Cardiac muscle cell (in vitro differentiated cells and primary cell): Measurements from ENCODE around the gene MMP11. TPM values are rescaled to one million over a fixed set of nuclear protein-coding genes. Genes with fewer than 3 reads are reported as not detected.

ENCODE experiments used
- DNase-seq, 2 donors: peaks; one replicate each; pipeline versions ENCODE4 v3.0.0 to v3.0.0-alpha.2; 2010 to 2017; ENCODE audit warnings: low read depth in 1 of 2, low spot score in 1 of 2
- H3K27ac ChIP-seq: fragments of 200-600 bp; sonication (generic); 2 replicates; pipeline ENCODE4 v1.5.1; 2016
- H3K27me3 ChIP-seq: fragments of 200-600 bp; sonication (generic); 2 replicates; pipeline ENCODE4 v1.6.0; 2016; ENCODE audit warnings: control low read depth
- H3K36me3 ChIP-seq: fragments of 200-600 bp; sonication (generic); 2 replicates; pipeline ENCODE4 v1.5.1; 2016; ENCODE audit warnings: control low read depth
- H3K4me1 ChIP-seq: fragments of 200-600 bp; sonication (generic); 2 replicates; pipeline ENCODE4 v1.8.1; 2017; ENCODE audit warnings: low read depth, mild to moderate bottlenecking, mixed run types
- H3K4me3 ChIP-seq: fragments of 200-600 bp; sonication (generic); 2 replicates; pipeline ENCODE4 v1.5.1; 2016; ENCODE audit warnings: mild to moderate bottlenecking
- H3K9me3 ChIP-seq: fragments of 200-600 bp; sonication (generic); 2 replicates; pipeline ENCODE4 v1.5.1; 2017; ENCODE audit warnings: low read depth, mild to moderate bottlenecking, control low read depth
- polyA plus RNA-seq: library from polyadenylated mRNA; unstranded; fragments of >200 nt; fragmentation: Nextera tagmentation; extraction: Ambion mirVana; gene quantifications from 2 replicates; pipeline ENCODE4 v1.2.1, GENCODE V29; 2016
- total RNA-seq: library from RNA; depleted of rRNA; stranded (reverse); fragments of >200 nt; gene quantifications from 2 replicates; pipeline ENCODE4 v1.2.3, GENCODE V29; 2016
- TF ChIP-seq, protein P1 (sequence below): IDR thresholded peaks from 2 replicates; pipeline ENCODE4 v1.5.1; 2012; ENCODE audit warnings: low read depth, mild to moderate bottlenecking, low read length

The MMP11 gene
- total and polyA plus RNA-seq, 2 experiments from 2014 or later, result 39.0 to 71.2 TPM

GRCh38 chr22:23815541-23816155 lies 43.0 kb downstream of the MMP11 start:
- no peak overlapping the region for H3K27ac ChIP-seq
- DNase-seq, result no peak
- H3K27me3 ChIP-seq, result no peaks in the 10 kb centered on the region
- TF ChIP-seq, protein P1, sequence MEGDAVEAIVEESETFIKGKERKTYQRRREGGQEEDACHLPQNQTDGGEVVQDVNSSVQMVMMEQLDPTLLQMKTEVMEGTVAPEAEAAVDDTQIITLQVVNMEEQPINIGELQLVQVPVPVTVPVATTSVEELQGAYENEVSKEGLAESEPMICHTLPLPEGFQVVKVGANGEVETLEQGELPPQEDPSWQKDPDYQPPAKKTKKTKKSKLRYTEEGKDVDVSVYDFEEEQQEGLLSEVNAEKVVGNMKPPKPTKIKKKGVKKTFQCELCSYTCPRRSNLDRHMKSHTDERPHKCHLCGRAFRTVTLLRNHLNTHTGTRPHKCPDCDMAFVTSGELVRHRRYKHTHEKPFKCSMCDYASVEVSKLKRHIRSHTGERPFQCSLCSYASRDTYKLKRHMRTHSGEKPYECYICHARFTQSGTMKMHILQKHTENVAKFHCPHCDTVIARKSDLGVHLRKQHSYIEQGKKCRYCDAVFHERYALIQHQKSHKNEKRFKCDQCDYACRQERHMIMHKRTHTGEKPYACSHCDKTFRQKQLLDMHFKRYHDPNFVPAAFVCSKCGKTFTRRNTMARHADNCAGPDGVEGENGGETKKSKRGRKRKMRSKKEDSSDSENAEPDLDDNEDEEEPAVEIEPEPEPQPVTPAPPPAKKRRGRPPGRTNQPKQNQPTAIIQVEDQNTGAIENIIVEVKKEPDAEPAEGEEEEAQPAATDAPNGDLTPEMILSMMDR, result no peak
- no peak overlapping the region for H3K4me3 ChIP-seq
- H3K36me3 ChIP-seq, result peaks cover 48% of the 10 kb centered on the region
- no peaks in the 10 kb centered on the region for H3K9me3 ChIP-seq
- no peaks in the 10 kb centered on the region for H3K4me1 ChIP-seq

- H3K36me3 ChIP-seq, result peaks cover 51% of the 10 kb centered on the region
- H3K4me1 ChIP-seq, result no peaks in the 10 kb centered on the region
- no peaks in the 10 kb centered on the region for H3K27me3 ChIP-seq
- H3K4me3 ChIP-seq, result no peak overlapping the region
- TF ChIP-seq, protein P1, result no peak
- H3K27ac ChIP-seq, result no peak overlapping the region
- DNase-seq, result no peak
- H3K9me3 ChIP-seq, result no peaks in the 10 kb centered on the region
These were observed 43.7 kb downstream of the MMP11 start for GRCh38 chr22:23816156-23816976.

DNA sequence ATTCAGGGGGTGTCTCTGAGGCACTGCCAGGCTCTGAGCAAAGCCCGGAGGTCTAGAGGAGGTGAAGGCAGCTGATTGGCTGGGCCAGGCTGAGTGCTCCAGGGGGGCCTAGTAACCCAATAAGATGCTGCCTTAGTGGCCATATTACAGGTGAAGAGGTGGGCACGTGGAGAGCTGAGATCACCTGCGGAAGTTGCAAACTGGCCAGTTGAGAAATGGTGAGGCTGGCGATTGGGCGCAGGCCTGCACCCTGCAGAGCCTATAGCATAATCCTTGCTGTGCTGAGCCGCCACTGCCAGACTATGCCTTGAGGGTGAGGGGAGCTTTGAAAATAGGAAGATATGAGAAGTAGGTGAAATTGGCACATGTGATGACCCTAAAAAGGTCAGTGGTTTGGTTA lies 44.5 kb downstream of the MMP11 start:
- Histone ChIP-seq H3K27me3 (no peaks in the 10 kb centered on the region), H3K4me3 (no peak overlapping the region), H3K36me3 (peaks cover 52% of the 10 kb centered on the region), H3K27ac (no peak overlapping the region), H3K9me3 (no peaks in the 10 kb centered on the region), H3K4me1 (no peaks in the 10 kb centered on the region)
- TF ChIP-seq, protein P1, result no peak
- DNase-seq, result no peak

GRCh38 chr22:23818541-23818940 lies 45.9 kb downstream of the MMP11 start:
- Histone ChIP-seq H3K4me1 (no peaks in the 10 kb centered on the region), H3K27me3 (no peaks in the 10 kb centered on the region), H3K4me3 (no peak overlapping the region), H3K36me3 (peaks cover 56% of the 10 kb centered on the region), H3K9me3 (no peaks in the 10 kb centered on the region), H3K27ac (no peak overlapping the region)
- DNase-seq, result no peak
- TF ChIP-seq, protein P1, result no peak

DNA sequence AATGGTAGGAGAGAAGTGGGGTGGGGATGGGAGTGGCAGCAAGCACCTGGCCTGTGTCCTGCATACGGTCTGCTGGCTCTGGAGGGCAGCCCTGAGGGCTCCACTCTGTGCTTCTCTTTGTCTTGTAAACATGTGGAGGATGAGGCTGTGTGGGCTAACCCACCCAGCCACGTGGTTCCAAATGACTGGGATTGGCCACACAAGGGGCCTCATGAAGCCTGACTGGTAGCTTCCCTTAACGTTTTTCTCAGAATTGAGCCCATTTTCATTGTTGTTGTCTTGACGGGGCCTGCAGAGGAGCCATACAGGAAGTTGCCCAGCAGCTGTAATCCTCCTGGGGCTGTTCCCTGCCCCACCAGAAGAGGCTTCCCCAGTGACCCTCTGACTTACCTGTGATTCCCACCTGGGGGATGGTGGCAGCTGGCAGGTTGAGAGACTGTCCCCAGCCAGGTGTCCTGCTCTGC lies 48.1 kb downstream of the MMP11 start:
- DNase-seq, result no peak
- Histone ChIP-seq H3K4me1 (peaks cover 5% of the 10 kb centered on the region), H3K27me3 (no peaks in the 10 kb centered on the region), H3K27ac (no peak overlapping the region), H3K4me3 (no peak overlapping the region), H3K9me3 (no peaks in the 10 kb centered on the region), H3K36me3 (peaks cover 54% of the 10 kb centered on the region)
- TF ChIP-seq, protein P1, result no peak
